Hematopoietic multipotent progenitor cell treated with erythropoietin and hydrocortisone succinate and interleukin-3 and kit ligand, for 6 days (in vitro differentiated cells): ENCODE results near the gene TIAM2.
"Not testable (repeated sequence)": the region's sequence is repeated elsewhere in the genome, so short reads cannot be mapped to it uniquely, and the experiment has no call there.

Experiments
- DNase-seq: peaks from one replicate; pipeline ENCODE4 v3.0.0-alpha.2; 2015

The TIAM2 gene

GRCh38 chr6:155103816-155104366 is 108.8 kb downstream of the TIAM2 start:
- DNase-seq = no peak

GRCh38 chr6:155106456-155107115 is 111.5 kb downstream of the TIAM2 start:
- DNase-seq = no peak

GRCh38 chr6:155107432-155108069 is 112.4 kb downstream of the TIAM2 start:
- DNase-seq = no peak

- peak; percentile 47 for DNase-seq
Observed at GRCh38 chr6:155108070-155108820, 113.1 kb downstream of the TIAM2 start.

- no peak for DNase-seq
Observed at GRCh38 chr6:155110721-155111120, 115.6 kb downstream of the TIAM2 start.

GRCh38 chr6:155112757-155113156 is 117.6 kb downstream of the TIAM2 start:
- DNase-seq = no peak

GRCh38 chr6:155115893-155116570 is 120.9 kb downstream of the TIAM2 start:
- DNase-seq = no peak

- no peak for DNase-seq
Observed at GRCh38 chr6:155116571-155116910, 121.4 kb downstream of the TIAM2 start.

GRCh38 chr6:155117256-155117655 is 122.1 kb downstream of the TIAM2 start:
- DNase-seq = no peak

GRCh38 chr6:155117785-155118184 is 122.7 kb downstream of the TIAM2 start:
- no peak for DNase-seq

GRCh38 chr6:155119201-155119600 is 124.1 kb downstream of the TIAM2 start:
- not testable (repeated sequence) for DNase-seq

- no peak for DNase-seq
Observed at GRCh38 chr6:155120034-155120433, 124.9 kb downstream of the TIAM2 start.

GRCh38 chr6:155121294-155121693 is 126.2 kb downstream of the TIAM2 start:
- DNase-seq = no peak

GRCh38 chr6:155121699-155122098 is 126.6 kb downstream of the TIAM2 start:
- no peak for DNase-seq

- no peak for DNase-seq
Observed at GRCh38 chr6:155122199-155122950, 127.3 kb downstream of the TIAM2 start.

GRCh38 chr6:155123520-155123919 is 128.4 kb downstream of the TIAM2 start:
- DNase-seq = no peak

- DNase-seq = no peak
Observed at GRCh38 chr6:155125906-155126305, 130.8 kb downstream of the TIAM2 start.

- DNase-seq = no peak
Observed at GRCh38 chr6:155126727-155127439, 131.8 kb downstream of the TIAM2 start.

GRCh38 chr6:155128977-155129376 is 133.9 kb downstream of the TIAM2 start:
- no peak for DNase-seq

GRCh38 chr6:155129744-155130143 is 134.6 kb downstream of the TIAM2 start:
- DNase-seq = no peak

- no peak for DNase-seq
Observed at GRCh38 chr6:155130161-155130853, 135.2 kb downstream of the TIAM2 start.
